Endometrial microvascular endothelial cells (primary cell): ENCODE data around the gene COX18. TPM values are rescaled to one million over a fixed set of nuclear protein-coding genes. Genes with fewer than 3 reads are reported as not detected.

Source experiments
- in situ Hi-C: cut with HindIII; loops from 2 replicates; pipeline ENCODE4 v1.10.0; 2017; ENCODE audit warnings: low sequenced_read_pairs, low pct_unique_long_range_greater_than_20kb; ENCODE audit errors: inconsistent ontology term
- total RNA-seq: library from RNA; depleted of rRNA; stranded (reverse); fragments of >200 nt; gene quantifications from one replicate; pipeline ENCODE4 v1.2.3, GENCODE V29; 2015; ENCODE audit errors: inconsistent ontology term

The COX18 gene
- 25.3 TPM for total RNA-seq

- in situ Hi-C loops, result no loop called here
Observed at GRCh38 chr4:73069338-73070073, at the start of gene COX18. Gene COX18, minus strand, starts transcription at chr4:73069716. Its CDS starts 67 bp downstream, at chr4:73069649.

GRCh38 chr4:73109493-73109892 is 40.0 kb upstream of the COX18 start:
- in situ Hi-C loops, result no loop called here

- in situ Hi-C loops, result no loop called here
Observed at GRCh38 chr4:73104695-73105094, 35.2 kb upstream of the COX18 start.

GRCh38 chr4:73103799-73104503 is 34.4 kb upstream of the COX18 start:
- in situ Hi-C loops, result no loop called here

- in situ Hi-C loops, result no loop called here
Observed at GRCh38 chr4:73099143-73099542, 29.6 kb upstream of the COX18 start.

- in situ Hi-C loops, result no loop called here
Observed at GRCh38 chr4:73098713-73099112, 29.2 kb upstream of the COX18 start.

- in situ Hi-C loops, result no loop called here
Observed at GRCh38 chr4:73098016-73098415, 28.5 kb upstream of the COX18 start.

- in situ Hi-C loops, result no loop called here
Observed at GRCh38 chr4:73092868-73093267, 23.4 kb upstream of the COX18 start.

GRCh38 chr4:73090738-73091137 is 21.2 kb upstream of the COX18 start:
- in situ Hi-C loops, result no loop called here

GRCh38 chr4:73087871-73088270 is 18.4 kb upstream of the COX18 start:
- in situ Hi-C loops, result no loop called here

- in situ Hi-C loops, result no loop called here
Observed at GRCh38 chr4:73086095-73086868, 16.8 kb upstream of the COX18 start.

- in situ Hi-C loops, result no loop called here
Observed at GRCh38 chr4:73080789-73081188, 11.3 kb upstream of the COX18 start.

GRCh38 chr4:73075832-73076231 is 6.3 kb upstream of the COX18 start:
- in situ Hi-C loops, result no loop called here

- in situ Hi-C loops, result no loop called here
Observed at GRCh38 chr4:73070074-73070390, 516 bp upstream of the COX18 start.

GRCh38 chr4:73068491-73069337 is 802 bp downstream of the COX18 start:
- in situ Hi-C loops, result no loop called here

- in situ Hi-C loops, result no loop called here
Observed at GRCh38 chr4:73067971-73068394, 1.5 kb downstream of the COX18 start.

- in situ Hi-C loops, result no loop called here
Observed at GRCh38 chr4:73066928-73067327, 2.6 kb downstream of the COX18 start.

- in situ Hi-C loops, result no loop called here
Observed at GRCh38 chr4:73066445-73066844, 3.1 kb downstream of the COX18 start.

GRCh38 chr4:73064536-73064935 is 5.0 kb downstream of the COX18 start:
- in situ Hi-C loops, result no loop called here
